HepG2 (cell line): ENCODE measurements around the gene URM1. TPM values are rescaled to one million over a fixed set of nuclear protein-coding genes. Genes with fewer than 3 reads are reported as not detected.

ENCODE experiments used
- ISX ChIP-seq: sonication (generic); formaldehyde crosslinking; conservative IDR thresholded peaks from 2 replicates; pipeline ENCODE4 v1.5.0; 2020; ENCODE audit warnings: missing genetic modification reagents
- MATR3 ChIP-seq: sonication (generic); formaldehyde crosslinking; IDR thresholded peaks from 2 replicates; pipeline ENCODE4 v1.4.0; 2020; ENCODE audit warnings: missing genetic modification reagents
- ZNF101 ChIP-seq: sonication (generic); formaldehyde crosslinking; IDR thresholded peaks from 2 replicates; pipeline ENCODE4 v1.4.0; 2020; ENCODE audit warnings: mild to moderate bottlenecking, low read depth, missing genetic modification reagents, borderline replicate concordance
- ZNF607 ChIP-seq: sonication (generic); formaldehyde crosslinking; IDR thresholded peaks from 2 replicates; pipeline ENCODE4 v1.5.1; 2020; ENCODE audit warnings: missing genetic modification reagents, mild to moderate bottlenecking, borderline replicate concordance
- polyA plus RNA-seq, 8 experiments: library from polyadenylated mRNA; depleted of rRNA in 3 of 8; stranded (reverse) in 7 of 8; unstranded in 1 of 8; fragments of >200 nt; fragmentation: Illumina TruSeq in 4 of 8; extraction: Trizol in 4 of 8; gene quantifications; 2 replicates each; pipeline versions ENCODE4 v1.2.1 to v1.2.3, GENCODE V29; 2011 to 2016; ENCODE audit warnings: low read depth in 4 of 8, missing spikeins in 1 of 8, mixed read lengths in 1 of 8; ENCODE audit not compliant: insufficient read depth in 1 of 8
- total RNA-seq, 5 experiments: library from RNA; depleted of rRNA; stranded (reverse); fragments of >200 nt; fragmentation: Illumina TruSeq; extraction: Trizol; gene quantifications; 2 replicates each; pipeline ENCODE4 v1.2.3, GENCODE V29; 2016; ENCODE audit warnings: low read depth in 1 of 5
- TF ChIP-seq, protein P1 (sequence below): sonication (generic); formaldehyde crosslinking; IDR thresholded peaks from 2 replicates; pipeline ENCODE4 v1.5.1; 2020; ENCODE audit warnings: mild to moderate bottlenecking, missing genetic modification reagents, borderline replicate concordance
- TF ChIP-seq, protein P2 (sequence below): sonication (generic); formaldehyde crosslinking; conservative IDR thresholded peaks from 2 replicates; pipeline ENCODE4 v1.5.0; 2020; ENCODE audit warnings: missing genetic modification reagents

The URM1 gene
- total and polyA plus RNA-seq, 2 of the 13 experiments (the other 11 are each of a cell fraction or from before 2014, with no cell fraction given), result 37.1 to 41.3 TPM

DNA sequence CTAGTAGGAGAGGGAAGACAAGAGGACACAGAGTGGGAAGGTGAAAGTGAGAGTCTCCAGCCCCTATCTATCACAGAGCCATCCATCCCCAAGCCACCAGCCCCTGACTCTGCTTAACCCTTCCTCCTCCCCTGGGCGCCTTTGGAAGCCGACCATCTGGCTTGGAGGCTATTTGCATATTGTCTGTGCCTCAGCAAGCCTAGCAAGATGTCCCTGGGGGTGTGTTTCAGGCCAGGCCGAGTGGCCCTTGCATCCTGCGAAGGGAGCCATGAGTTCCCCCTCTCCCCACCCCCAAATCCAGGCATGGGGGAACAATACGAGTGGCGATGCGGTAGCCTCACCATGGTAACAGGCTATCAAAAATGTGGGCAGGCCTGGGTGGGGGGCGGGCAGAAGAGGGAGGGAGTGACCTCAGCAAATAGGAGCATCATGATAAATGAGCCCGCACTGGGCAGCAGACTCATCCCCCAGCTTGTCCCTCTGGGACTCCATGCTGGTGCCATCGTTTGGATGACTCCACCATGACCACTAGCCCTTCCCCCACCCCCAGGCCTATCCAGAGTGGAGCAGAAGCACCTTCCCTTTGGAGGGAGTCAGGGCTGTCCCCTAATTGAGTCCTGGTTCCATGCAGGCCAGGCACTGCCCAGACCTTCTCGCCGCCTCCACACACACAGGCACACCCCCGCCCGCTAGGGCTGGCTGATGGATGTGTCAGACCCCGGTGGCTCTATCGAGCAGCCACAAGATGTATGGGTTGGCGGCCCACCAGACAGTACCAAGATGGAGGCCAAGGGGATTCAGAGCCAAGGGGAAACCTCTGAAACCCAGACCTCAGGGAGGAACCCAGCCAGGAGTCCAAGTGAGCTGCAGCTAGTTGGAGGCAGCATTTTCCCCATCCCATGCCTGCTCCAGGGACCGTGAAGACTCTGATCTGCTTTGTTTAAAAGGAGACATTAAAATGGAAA, 14.6 kb downstream of the URM1 start (continued):
- no peak for TF ChIP-seq ISX
- TF ChIP-seq, protein P1, sequence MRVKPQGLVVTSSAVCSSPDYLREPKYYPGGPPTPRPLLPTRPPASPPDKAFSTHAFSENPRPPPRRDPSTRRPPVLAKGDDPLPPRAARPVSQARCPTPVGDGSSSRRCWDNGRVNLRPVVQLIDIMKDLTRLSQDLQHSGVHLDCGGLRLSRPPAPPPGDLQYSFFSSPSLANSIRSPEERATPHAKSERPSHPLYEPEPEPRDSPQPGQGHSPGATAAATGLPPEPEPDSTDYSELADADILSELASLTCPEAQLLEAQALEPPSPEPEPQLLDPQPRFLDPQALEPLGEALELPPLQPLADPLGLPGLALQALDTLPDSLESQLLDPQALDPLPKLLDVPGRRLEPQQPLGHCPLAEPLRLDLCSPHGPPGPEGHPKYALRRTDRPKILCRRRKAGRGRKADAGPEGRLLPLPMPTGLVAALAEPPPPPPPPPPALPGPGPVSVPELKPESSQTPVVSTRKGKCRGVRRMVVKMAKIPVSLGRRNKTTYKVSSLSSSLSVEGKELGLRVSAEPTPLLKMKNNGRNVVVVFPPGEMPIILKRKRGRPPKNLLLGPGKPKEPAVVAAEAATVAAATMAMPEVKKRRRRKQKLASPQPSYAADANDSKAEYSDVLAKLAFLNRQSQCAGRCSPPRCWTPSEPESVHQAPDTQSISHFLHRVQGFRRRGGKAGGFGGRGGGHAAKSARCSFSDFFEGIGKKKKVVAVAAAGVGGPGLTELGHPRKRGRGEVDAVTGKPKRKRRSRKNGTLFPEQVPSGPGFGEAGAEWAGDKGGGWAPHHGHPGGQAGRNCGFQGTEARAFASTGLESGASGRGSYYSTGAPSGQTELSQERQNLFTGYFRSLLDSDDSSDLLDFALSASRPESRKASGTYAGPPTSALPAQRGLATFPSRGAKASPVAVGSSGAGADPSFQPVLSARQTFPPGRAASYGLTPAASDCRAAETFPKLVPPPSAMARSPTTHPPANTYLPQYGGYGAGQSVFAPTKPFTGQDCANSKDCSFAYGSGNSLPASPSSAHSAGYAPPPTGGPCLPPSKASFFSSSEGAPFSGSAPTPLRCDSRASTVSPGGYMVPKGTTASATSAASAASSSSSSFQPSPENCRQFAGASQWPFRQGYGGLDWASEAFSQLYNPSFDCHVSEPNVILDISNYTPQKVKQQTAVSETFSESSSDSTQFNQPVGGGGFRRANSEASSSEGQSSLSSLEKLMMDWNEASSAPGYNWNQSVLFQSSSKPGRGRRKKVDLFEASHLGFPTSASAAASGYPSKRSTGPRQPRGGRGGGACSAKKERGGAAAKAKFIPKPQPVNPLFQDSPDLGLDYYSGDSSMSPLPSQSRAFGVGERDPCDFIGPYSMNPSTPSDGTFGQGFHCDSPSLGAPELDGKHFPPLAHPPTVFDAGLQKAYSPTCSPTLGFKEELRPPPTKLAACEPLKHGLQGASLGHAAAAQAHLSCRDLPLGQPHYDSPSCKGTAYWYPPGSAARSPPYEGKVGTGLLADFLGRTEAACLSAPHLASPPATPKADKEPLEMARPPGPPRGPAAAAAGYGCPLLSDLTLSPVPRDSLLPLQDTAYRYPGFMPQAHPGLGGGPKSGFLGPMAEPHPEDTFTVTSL (CRISPR knock-in tag), result no peak
- no peak for TF ChIP-seq MATR3 (CRISPR knock-in tag)
- TF ChIP-seq, protein P2, sequence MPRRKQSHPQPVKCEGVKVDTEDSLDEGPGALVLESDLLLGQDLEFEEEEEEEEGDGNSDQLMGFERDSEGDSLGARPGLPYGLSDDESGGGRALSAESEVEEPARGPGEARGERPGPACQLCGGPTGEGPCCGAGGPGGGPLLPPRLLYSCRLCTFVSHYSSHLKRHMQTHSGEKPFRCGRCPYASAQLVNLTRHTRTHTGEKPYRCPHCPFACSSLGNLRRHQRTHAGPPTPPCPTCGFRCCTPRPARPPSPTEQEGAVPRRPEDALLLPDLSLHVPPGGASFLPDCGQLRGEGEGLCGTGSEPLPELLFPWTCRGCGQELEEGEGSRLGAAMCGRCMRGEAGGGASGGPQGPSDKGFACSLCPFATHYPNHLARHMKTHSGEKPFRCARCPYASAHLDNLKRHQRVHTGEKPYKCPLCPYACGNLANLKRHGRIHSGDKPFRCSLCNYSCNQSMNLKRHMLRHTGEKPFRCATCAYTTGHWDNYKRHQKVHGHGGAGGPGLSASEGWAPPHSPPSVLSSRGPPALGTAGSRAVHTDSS (CRISPR knock-in tag), result no peak
- no peak for TF ChIP-seq ZNF607 (CRISPR knock-in tag)
- no peak for TF ChIP-seq ZNF101 (CRISPR knock-in tag)
- TF ChIP-seq, all 625 proteins: peak for 0
